ENCODE measurements around the gene CTU2. TPM values are rescaled to one million over a fixed set of nuclear protein-coding genes. Genes with fewer than 3 reads are reported as not detected.

CTU2 gene
- total RNA-seq, 2 experiments from 2014 or later, result 37.1 to 37.8 TPM

DNA sequence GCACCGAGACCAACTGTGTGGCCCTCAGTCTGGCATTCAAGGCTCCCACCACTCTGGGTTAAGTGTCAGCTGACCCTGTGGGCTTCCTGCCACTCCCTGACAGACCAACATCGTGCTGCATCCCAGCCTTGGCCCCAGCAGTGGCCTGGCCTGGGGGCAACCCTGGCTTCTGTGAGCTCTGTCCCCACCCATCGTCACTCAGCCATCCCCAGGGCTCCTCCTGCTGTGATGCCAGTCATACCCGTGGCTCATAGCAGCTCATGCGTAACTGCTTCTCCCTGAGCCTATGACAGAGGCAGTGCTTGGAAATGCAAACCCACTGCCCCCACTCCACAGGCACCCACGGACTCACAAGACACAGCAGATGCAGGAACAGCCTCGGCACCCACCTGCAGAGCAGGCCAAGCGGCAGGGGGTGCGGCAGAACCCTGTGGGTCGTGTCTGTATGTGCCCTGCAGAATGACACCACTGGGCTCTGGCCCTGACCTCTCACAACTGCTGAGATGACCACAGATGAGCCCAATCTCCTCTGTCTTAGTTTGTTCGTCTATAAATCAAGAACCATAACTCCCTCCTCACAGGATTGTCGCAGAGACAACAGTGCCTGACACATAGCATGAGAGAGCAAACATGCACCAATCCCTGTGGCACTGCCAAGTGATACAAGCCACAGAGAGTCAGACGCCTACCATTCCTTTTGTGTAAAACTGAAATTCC, 52.1 kb downstream of the CTU2 start:
- TF ChIP-seq CTCF (IDR thresholded peaks at IDR 0.05), result no peak
- intact Hi-C loops (cut with micrococcal nuclease), result no loop called here
- ATAC-seq (no peak), DNase-seq (no peak)
- Mint-ChIP-seq H3K4me3 (no peak overlapping the region), H3K36me3 (ENCODE audit: low read depth) (peaks cover 2% of the 10 kb centered on the region), H3K9me3 (no peaks in the 10 kb centered on the region), H3K4me1 (ENCODE audit: low read depth) (peaks cover 17% of the 10 kb centered on the region), H3K27ac (no peak overlapping the region), H3K27me3 (no peaks in the 10 kb centered on the region)
- ChIA-PET CTCF (interaction anchor here (1.6 to 2.1 kb wide), 2 partner anchors 12 to 15 kb away, joined by 5 to 6 read pairs; no protein-coding TSS in a partner anchor), POLR2A (interaction anchor here (1.0 to 1.2 kb wide), 2 partner anchors 51 to 335 kb away, joined by 4 read pairs; partner anchors contain the start of gene ACSF3)

DNA sequence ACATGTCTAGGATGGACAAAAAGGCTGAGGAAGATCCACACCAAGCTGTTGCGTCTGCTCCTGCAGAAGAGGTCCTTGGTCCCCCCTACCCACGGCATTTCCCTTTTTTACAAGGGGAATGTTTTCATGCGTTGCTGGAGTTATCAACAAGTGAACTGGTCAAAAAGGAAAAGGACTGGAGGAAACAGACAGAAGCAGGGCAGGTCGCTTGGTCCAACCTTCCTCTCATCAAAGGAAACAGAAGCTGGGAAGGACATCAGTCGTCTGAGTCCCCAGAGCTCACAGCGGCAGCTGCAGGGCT, 52.6 kb downstream of the CTU2 start:
- peaks cover 15% of the 10 kb centered on the region for H3K4me1 Mint-ChIP-seq (ENCODE audit: low read depth)
- H3K27ac Mint-ChIP-seq, result no peak overlapping the region
- intact Hi-C loops (cut with micrococcal nuclease), result no loop called here

GRCh38 chr16:88759245-88759975, 53.1 kb downstream of the CTU2 start:
- no peak for TF ChIP-seq CTCF (IDR thresholded peaks at IDR 0.05)
- peak; percentile 38 for DNase-seq
- H3K4me3 Mint-ChIP-seq, result no peak overlapping the region

More for the DNA sequence above, 52.6 kb downstream of the CTU2 start:
- H3K27me3 Mint-ChIP-seq, result no peaks in the 10 kb centered on the region
- DNase-seq, result no peak
- H3K4me3 Mint-ChIP-seq, result no peak overlapping the region
- no peak for ATAC-seq
- POLR2A ChIA-PET, result no interaction called here
- TF ChIP-seq CTCF (IDR thresholded peaks at IDR 0.05), result no peak
- no peaks in the 10 kb centered on the region for H3K9me3 Mint-ChIP-seq
- H3K36me3 Mint-ChIP-seq (ENCODE audit: low read depth), result peaks cover 2% of the 10 kb centered on the region
- CTCF ChIA-PET, result interaction anchor here (1.6 kb wide), 1 partner anchor 13 kb away, joined by 5 read pairs; no protein-coding TSS in a partner anchor

GRCh38 chr16:88759976-88760350, 53.7 kb downstream of the CTU2 start:
- Mint-ChIP-seq H3K36me3 (ENCODE audit: low read depth) (peaks cover 2% of the 10 kb centered on the region), H3K27me3 (no peaks in the 10 kb centered on the region), H3K27ac (no peak overlapping the region), H3K4me3 (no peak overlapping the region), H3K4me1 (ENCODE audit: low read depth) (peaks cover 15% of the 10 kb centered on the region), H3K9me3 (no peaks in the 10 kb centered on the region)
- ChIA-PET POLR2A (interaction anchor here (1.0 kb wide), 1 partner anchor 13 kb away, joined by 3 read pairs; no protein-coding TSS in a partner anchor), CTCF (interaction anchor here (1.2 to 1.6 kb wide), 2 partner anchors 14 to 23 kb away, joined by 5 to 6 read pairs; no protein-coding TSS in a partner anchor)
- no peak for DNase-seq
- intact Hi-C loops (cut with micrococcal nuclease), result no loop called here
- TF ChIP-seq CTCF (IDR thresholded peaks at IDR 0.05), result no peak
- ATAC-seq, result no peak

More at GRCh38 chr16:88759245-88759975, 53.1 kb downstream of the CTU2 start:
- H3K4me1 Mint-ChIP-seq (ENCODE audit: low read depth), result peaks cover 15% of the 10 kb centered on the region
- intact Hi-C loops (cut with micrococcal nuclease), result no loop called here
- H3K36me3 Mint-ChIP-seq (ENCODE audit: low read depth), result peaks cover 2% of the 10 kb centered on the region
- peak overlapping the region; percentile 30 for H3K27ac Mint-ChIP-seq
- no peaks in the 10 kb centered on the region for H3K27me3 Mint-ChIP-seq
- ChIA-PET CTCF (interaction anchor here (1.2 to 1.6 kb wide), 2 partner anchors 13 to 22 kb away, joined by 5 to 6 read pairs; no protein-coding TSS in a partner anchor), POLR2A (interaction anchor here (1.0 kb wide), 1 partner anchor 12 kb away, joined by 3 read pairs; no protein-coding TSS in a partner anchor)
- peak; percentile 50 for ATAC-seq
- H3K9me3 Mint-ChIP-seq, result no peaks in the 10 kb centered on the region
